Spleen (tissue), 7 donors: ENCODE results near the gene IGF2R.

Experiments used
- CTCF ChIP-seq, 11 experiments: fragments of 200-600 bp in 7 of 11; fragments of 450-650 bp in 4 of 11; sonication (generic) in 4 of 11; IDR thresholded peaks in 8 of 11; conservative IDR thresholded peaks in 3 of 11; 1 replicate in 7 of 11; 2 replicates in 4 of 11; pipeline versions ENCODE4 v1.4.0 to v1.8.0; 2016 to 2021; ENCODE audit warnings: antibody characterized with exemption in 11 of 11, inconsistent platforms in 4 of 11, mild to moderate bottlenecking in 1 of 11
- POLR2A ChIP-seq, 3 donors: fragments of 450-650 bp; IDR thresholded peaks; one replicate each; pipeline ENCODE4 v1.5.1; 2017; ENCODE audit warnings: antibody characterized with exemption in 3 of 3, mild to moderate bottlenecking in 1 of 3
- POLR2AphosphoS5 ChIP-seq, 3 donors: sonication (generic); formaldehyde crosslinking; IDR thresholded peaks; one replicate each; pipeline ENCODE4 v1.5.1; 2017; ENCODE audit warnings: antibody characterized with exemption in 3 of 3
- donor health status: DM: no; HTN: no; CAD: no; lungs with moderate emphysema.
- donor health status: DM: no; HTN: no; CAD: no.
- donor health status: DM: no; HTN: no; CAD: no.

GRCh38 chr6:159957071-159957673 is 11.7 kb upstream of the IGF2R start:
- TF ChIP-seq CTCF (IDR thresholded peaks at IDR 0.05 in 8 of 11, conservative IDR thresholded peaks at IDR 0.05 in 3 of 11) (no peak), POLR2A (IDR thresholded peaks at IDR 0.05) (no peak), POLR2AphosphoS5 (IDR thresholded peaks at IDR 0.05) (no peak)
